Fibroblast of lung (primary cell): ENCODE measurements around the gene MT1A. TPM values are rescaled to one million over a fixed set of nuclear protein-coding genes. Genes with fewer than 3 reads are reported as not detected.

Experiments used
- DNase-seq, 2 donors: peaks; one replicate each; pipeline versions ENCODE4 v3.0.0 to v3.0.0-alpha.2; 2010; ENCODE audit warnings: low read depth in 2 of 2
- H2AFZ ChIP-seq: 2 replicates; pipeline ENCODE4 v1.5.1; 2012; ENCODE audit warnings: low read length, control low read depth, inconsistent platforms
- H3K27ac ChIP-seq: 2 replicates; pipeline ENCODE4 v1.5.1; 2011; ENCODE audit warnings: low read length, control low read depth; ENCODE audit not compliant: insufficient read depth
- H3K27me3 ChIP-seq: 2 replicates; pipeline ENCODE4 v1.5.1; 2011; ENCODE audit warnings: mild to moderate bottlenecking, low read length; ENCODE audit not compliant: control insufficient read depth, insufficient read depth
- H3K36me3 ChIP-seq: 2 replicates; pipeline ENCODE4 v1.5.1; 2011; ENCODE audit warnings: low read length; ENCODE audit not compliant: control insufficient read depth, insufficient read depth
- H3K4me1 ChIP-seq: 2 replicates; pipeline ENCODE4 v1.5.1; 2011; ENCODE audit warnings: low read length; ENCODE audit not compliant: control insufficient read depth, insufficient read depth; ENCODE audit errors: extremely low read depth
- H3K4me2 ChIP-seq: 2 replicates; pipeline ENCODE4 v1.5.1; 2011; ENCODE audit warnings: low read length, control low read depth; ENCODE audit not compliant: insufficient read depth; ENCODE audit errors: extremely low read depth
- H3K4me3 ChIP-seq, 4 experiments: fragments of 200-600 bp in 1 of 4; sonication (generic) in 1 of 4; replicated peaks in 1 of 4; 2 replicates each; pipeline ENCODE4 v1.5.1; 2011 to 2016; ENCODE audit warnings: low read length in 4 of 4, low read depth in 3 of 4, mild to moderate bottlenecking in 3 of 4, control low read depth in 2 of 4, inconsistent platforms in 1 of 4, mixed read lengths in 1 of 4; ENCODE audit not compliant: insufficient read depth in 1 of 4; ENCODE audit errors: control extremely low read depth in 1 of 4
- H3K79me2 ChIP-seq: 2 replicates; pipeline ENCODE4 v1.5.1; 2012; ENCODE audit warnings: mild to moderate bottlenecking, low read length, inconsistent platforms; ENCODE audit not compliant: control insufficient read depth, insufficient read depth
- H3K9ac ChIP-seq: 2 replicates; pipeline ENCODE4 v1.5.1; 2011; ENCODE audit warnings: mild to moderate bottlenecking, low read length, control low read depth; ENCODE audit not compliant: insufficient read depth
- H3K9me3 ChIP-seq: 2 replicates; pipeline ENCODE4 v1.5.1; 2012; ENCODE audit warnings: low read depth, low read length; ENCODE audit not compliant: control insufficient read depth, insufficient read depth
- H4K20me1 ChIP-seq: 2 replicates; pipeline ENCODE4 v1.5.1; 2011; ENCODE audit warnings: low read length; ENCODE audit not compliant: control insufficient read depth, insufficient read depth; ENCODE audit errors: extremely low read depth
- EZH2 ChIP-seq: IDR thresholded peaks from 2 replicates; pipeline ENCODE4 v1.5.1; 2012; ENCODE audit warnings: low read length, control low read depth, mild to moderate bottlenecking; ENCODE audit errors: missing control alignments
- polyA plus RNA-seq, 2 donors: library from polyadenylated mRNA; depleted of rRNA in 1 of 2; stranded (reverse) in 1 of 2; unstranded in 1 of 2; fragments of >200 nt; gene quantifications; 2 replicates each; pipeline ENCODE4 v1.2.1, GENCODE V29; 2011 to 2012; ENCODE audit warnings: missing spikeins in 1 of 2
- total RNA-seq: library from RNA; depleted of rRNA; stranded (reverse); fragments of >200 nt; gene quantifications from 2 replicates; pipeline ENCODE4 v1.2.1, GENCODE V29; 2014
- TF ChIP-seq, protein P1 (sequence below), 2 donors: IDR thresholded peaks in 1 of 2; conservative IDR thresholded peaks in 1 of 2; 1 replicate in 1 of 2; 2 replicates in 1 of 2; pipeline ENCODE4 v1.5.1; 2011 to 2012; ENCODE audit warnings: low read length in 2 of 2, control low read depth in 1 of 2, inconsistent platforms in 1 of 2, low read depth in 1 of 2, mild to moderate bottlenecking in 1 of 2

MT1A gene
- total and polyA plus RNA-seq, 2 donors (not counting 1 experiment from before 2014, with no cell fraction given) = 2.9 to 5.3 TPM

DNA sequence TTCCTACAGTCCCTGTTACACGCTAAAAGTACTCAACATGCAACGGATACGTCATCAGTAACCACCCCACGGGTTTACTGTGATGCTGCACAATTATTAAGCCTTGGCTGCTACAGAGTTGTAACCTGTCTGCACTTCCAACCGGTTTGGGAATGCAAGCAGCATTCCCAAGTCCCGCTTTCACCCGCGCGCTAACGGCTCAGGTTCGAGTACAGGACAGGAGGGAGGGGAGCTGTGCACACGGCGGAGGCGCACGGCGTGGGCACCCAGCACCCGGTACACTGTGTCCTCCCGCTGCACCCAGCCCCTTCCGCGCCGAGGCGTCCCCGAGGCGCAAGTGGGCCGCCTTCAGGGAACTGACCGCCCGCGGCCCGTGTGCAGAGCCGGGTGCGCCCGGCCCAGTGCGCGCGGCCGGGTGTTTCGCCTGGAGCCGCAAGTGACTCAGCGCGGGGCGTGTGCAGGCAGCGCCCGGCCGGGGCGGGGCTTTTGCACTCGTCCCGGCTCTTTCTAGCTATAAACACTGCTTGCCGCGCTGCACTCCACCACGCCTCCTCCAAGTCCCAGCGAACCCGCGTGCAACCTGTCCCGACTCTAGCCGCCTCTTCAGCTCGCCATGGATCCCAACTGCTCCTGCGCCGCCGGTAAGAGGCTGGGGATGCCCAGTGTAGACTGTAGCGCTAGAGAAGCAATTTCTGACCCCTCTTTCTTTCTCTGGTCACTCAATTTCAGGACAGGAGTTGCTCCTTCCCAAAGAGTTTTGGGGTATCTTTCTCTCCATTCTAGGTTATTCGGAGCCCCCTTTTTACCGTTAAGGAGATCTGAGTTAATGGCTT is 30.2 kb upstream of the MT1A start, which contains the start of gene MT2A:
TSS of gene MT2A (plus strand) at position 542 of the 833 bp plus-strand sequence. CDS start at position 614, 72 bp downstream.
- Histone ChIP-seq H3K36me3 (no peaks in the 10 kb centered on the region), H3K79me2 (peaks cover 11% of the 10 kb centered on the region), H3K9ac (peak within 1 kb of the TSS; percentile 83), H3K4me1 (peaks cover 40% of the 10 kb centered on the region), H3K27ac (peak within 1 kb of the TSS; percentile 99), H3K4me2 (peak within 1 kb of the TSS; percentile 93), H3K27me3 (no peaks in the 10 kb centered on the region), H3K9me3 (no peaks in the 10 kb centered on the region), H4K20me1 (no peaks in the 10 kb centered on the region), H3K4me3 (peak within 1 kb of the TSS; percentile 81 to 85 (median 84)), H2AFZ (no peak within 1 kb of the TSS)
- no peak for TF ChIP-seq EZH2
- TF ChIP-seq, protein P1, sequence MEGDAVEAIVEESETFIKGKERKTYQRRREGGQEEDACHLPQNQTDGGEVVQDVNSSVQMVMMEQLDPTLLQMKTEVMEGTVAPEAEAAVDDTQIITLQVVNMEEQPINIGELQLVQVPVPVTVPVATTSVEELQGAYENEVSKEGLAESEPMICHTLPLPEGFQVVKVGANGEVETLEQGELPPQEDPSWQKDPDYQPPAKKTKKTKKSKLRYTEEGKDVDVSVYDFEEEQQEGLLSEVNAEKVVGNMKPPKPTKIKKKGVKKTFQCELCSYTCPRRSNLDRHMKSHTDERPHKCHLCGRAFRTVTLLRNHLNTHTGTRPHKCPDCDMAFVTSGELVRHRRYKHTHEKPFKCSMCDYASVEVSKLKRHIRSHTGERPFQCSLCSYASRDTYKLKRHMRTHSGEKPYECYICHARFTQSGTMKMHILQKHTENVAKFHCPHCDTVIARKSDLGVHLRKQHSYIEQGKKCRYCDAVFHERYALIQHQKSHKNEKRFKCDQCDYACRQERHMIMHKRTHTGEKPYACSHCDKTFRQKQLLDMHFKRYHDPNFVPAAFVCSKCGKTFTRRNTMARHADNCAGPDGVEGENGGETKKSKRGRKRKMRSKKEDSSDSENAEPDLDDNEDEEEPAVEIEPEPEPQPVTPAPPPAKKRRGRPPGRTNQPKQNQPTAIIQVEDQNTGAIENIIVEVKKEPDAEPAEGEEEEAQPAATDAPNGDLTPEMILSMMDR (conservative IDR thresholded peaks at IDR 0.05 in 1 of 2, IDR thresholded peaks at IDR 0.05 in 1 of 2; ENCODE audit: low read depth in 1 of 2, low read length in 2 of 2) = no peak
- DNase-seq = peak; percentile 97 to 98

DNA sequence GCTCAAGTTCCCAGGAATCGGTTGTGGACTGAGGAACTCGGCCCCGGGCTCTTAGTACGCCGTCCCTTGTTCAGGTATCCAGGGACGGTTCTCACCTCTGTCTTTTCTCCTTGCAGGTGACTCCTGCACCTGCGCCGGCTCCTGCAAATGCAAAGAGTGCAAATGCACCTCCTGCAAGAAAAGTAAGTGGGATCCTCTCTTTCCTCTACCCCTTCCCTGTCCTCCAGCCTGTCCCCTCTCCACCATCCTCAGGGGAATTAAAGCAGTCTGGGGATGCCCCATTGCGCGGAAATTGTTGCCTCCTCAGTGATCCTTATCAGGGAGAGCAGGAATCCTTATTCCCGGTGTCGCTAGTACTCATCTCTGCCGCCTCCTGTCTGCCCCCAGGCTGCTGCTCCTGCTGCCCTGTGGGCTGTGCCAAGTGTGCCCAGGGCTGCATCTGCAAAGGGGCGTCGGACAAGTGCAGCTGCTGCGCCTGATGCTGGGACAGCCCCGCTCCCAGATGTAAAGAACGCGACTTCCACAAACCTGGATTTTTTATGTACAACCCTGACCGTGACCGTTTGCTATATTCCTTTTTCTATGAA is 29.5 kb upstream of the MT1A start:
- H3K4me3 ChIP-seq = peak overlapping the region; percentile 81 to 85 (median 84)
- peak overlapping the region; percentile 90 for H3K4me2 ChIP-seq
- TF ChIP-seq, protein P1 (conservative IDR thresholded peaks at IDR 0.05 in 1 of 2, IDR thresholded peaks at IDR 0.05 in 1 of 2; ENCODE audit: low read depth in 1 of 2, low read length in 2 of 2) = no peak
- TF ChIP-seq EZH2 = no peak
- peaks cover 42% of the 10 kb centered on the region for H3K4me1 ChIP-seq
- H3K27ac ChIP-seq = peak overlapping the region; percentile 99
- no peak overlapping the region for H2AFZ ChIP-seq
- no peaks in the 10 kb centered on the region for H3K9me3 ChIP-seq
- H3K36me3 ChIP-seq = no peaks in the 10 kb centered on the region
- H4K20me1 ChIP-seq = no peaks in the 10 kb centered on the region
- peak overlapping the region; percentile 80 for H3K9ac ChIP-seq
- H3K27me3 ChIP-seq = no peaks in the 10 kb centered on the region
- no peak for DNase-seq
- H3K79me2 ChIP-seq = peaks cover 11% of the 10 kb centered on the region

DNA sequence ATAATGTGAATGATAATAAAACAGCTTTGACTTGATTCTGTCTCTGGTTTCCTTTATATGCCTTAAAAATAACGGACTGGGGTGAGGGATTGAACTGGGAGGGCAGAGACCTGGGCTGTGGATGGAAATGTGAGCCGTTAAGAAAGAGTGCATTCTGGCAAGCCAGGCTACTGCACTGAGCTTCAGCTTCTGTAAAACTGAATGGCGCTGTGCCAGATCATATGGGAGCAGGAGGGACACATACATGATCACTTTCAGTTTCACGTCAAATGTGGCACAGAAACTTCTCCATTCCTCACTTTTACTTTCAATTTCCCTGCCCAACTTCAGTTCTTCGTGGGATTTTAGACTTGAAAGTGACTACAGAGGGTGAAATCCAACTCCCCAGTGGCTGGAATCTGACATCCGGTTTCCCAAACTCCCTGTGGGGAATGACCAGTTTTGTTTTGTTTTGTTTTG is 29.0 kb upstream of the MT1A start:
- peak; percentile 85 to 94 for DNase-seq
- Histone ChIP-seq H3K9me3 (no peaks in the 10 kb centered on the region), H3K4me1 (peaks cover 45% of the 10 kb centered on the region), H4K20me1 (no peaks in the 10 kb centered on the region), H3K27me3 (no peaks in the 10 kb centered on the region), H3K27ac (peak overlapping the region; percentile 99), H3K9ac (peak overlapping the region; percentile 80), H3K36me3 (no peaks in the 10 kb centered on the region), H3K4me3 (peak overlapping the region; percentile 81 to 85 (median 84)), H2AFZ (no peak overlapping the region), H3K79me2 (peaks cover 11% of the 10 kb centered on the region), H3K4me2 (peak overlapping the region; percentile 90)
- TF ChIP-seq, protein P1 (conservative IDR thresholded peaks at IDR 0.05 in 1 of 2, IDR thresholded peaks at IDR 0.05 in 1 of 2; ENCODE audit: low read depth in 1 of 2, low read length in 2 of 2) = peak in 1 of 2 donors; percentile 24
- TF ChIP-seq EZH2 = no peak
